HG02678 (cell line): ENCODE data around the gene AKR1A1.
"Not testable (repeated sequence)": the region's sequence is repeated elsewhere in the genome, so short reads cannot be mapped to it uniquely, and the experiment has no call there.

ENCODE experiments used
- ATAC-seq: cut with Tn5 transposase; IDR thresholded peaks from one replicate; pipeline ENCODE4 v1.9.1; 2021; ENCODE audit warnings: mild to moderate bottlenecking, moderate library complexity; ENCODE audit not compliant: unreplicated experiment

The AKR1A1 gene

DNA sequence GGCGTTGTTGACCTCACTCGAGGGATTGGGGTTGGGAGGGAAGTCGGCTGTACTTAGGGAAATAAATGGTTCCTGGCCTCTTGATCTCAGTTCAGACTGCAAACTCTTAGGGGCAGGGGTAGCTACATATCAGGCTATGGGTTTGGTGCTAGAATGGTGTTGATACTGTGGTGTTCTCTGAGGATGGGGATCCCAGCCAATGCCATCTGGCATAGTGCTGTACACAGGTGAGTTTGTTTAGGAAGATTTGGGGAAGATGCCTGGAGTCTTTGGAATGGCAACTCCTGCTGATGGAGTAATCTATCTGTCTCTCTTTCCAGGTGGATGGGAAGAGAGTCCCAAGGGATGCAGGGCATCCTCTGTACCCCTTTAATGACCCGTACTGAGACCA is 18.9 kb downstream of the AKR1A1 start:
- no peak for ATAC-seq

DNA sequence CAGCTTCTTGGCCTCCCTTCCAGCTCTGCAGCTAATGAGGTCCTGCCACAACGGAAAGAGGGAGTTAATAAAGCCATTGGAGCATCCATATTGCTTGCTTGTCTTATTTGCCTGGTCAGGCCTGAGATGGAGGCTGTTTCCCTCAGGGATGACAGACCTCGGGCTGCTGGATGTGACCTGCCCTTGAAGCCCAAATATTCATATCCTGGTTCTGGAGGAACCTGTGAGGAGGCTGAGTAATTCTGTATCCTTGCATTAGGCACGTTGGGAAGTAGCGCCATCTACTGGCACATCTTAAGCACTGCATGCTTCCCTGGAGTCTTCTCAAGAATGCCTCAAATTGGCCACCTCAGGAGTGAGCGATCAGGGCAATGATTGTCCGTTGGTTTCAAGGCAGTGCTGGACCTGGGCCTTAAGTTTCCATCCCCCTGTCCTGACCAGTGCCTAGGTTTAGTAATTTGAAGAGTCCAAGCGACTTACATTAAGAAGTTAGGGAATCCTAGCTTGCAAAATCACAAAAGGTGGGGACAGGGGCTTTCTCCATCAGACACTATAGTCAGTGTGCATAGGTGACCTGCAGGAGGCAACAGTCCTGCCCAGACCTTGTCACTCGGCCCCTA is 19.4 kb downstream of the AKR1A1 start:
- ATAC-seq, result peak; percentile 54

DNA sequence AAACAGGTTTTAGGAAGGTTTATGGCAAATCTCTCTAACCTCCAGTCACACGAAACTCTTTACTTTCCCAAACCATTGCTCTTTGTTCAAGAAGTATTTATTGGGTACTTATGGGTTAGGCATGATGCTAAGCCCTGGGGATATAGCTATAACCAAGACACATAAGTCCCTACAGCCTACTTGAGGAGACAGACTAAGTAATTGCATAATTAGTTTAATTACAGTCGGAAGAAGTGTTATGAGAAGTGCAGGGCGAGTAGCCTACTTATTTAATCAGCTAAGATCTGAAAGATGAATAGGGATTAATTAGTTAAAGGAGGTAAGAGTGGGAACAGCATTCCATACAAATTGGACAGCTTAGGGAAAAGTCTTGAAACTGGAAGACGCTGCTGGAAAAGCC is 20.0 kb downstream of the AKR1A1 start:
- no peak for ATAC-seq

DNA sequence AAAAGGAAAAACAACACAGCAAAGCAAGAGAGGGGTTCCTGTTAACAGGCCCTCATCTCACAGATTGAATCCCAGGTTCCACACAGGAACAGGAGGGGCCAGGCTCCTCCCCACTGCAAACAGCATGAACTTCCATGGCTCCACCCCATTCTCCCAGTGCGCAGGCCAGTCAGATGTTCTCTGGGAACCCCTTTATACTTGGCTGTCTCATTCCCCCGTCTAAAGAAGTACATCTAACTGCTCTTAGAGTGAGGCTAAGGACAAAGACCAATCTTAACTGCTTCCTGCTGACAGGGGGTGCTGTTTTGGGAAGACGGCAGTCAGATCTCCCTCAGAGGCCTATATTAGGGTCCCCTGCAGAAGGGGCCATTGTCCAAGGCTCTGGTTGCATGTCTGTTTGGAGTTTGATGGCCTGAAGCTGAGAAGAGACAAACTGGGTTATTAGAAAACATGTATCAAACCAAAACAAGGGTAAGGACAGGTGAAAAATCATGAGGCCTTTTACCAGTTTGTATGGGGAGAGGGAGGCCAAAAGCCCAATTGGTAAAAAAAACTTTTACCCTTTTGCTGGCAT is 22.7 kb downstream of the AKR1A1 start:
- no peak for ATAC-seq

DNA sequence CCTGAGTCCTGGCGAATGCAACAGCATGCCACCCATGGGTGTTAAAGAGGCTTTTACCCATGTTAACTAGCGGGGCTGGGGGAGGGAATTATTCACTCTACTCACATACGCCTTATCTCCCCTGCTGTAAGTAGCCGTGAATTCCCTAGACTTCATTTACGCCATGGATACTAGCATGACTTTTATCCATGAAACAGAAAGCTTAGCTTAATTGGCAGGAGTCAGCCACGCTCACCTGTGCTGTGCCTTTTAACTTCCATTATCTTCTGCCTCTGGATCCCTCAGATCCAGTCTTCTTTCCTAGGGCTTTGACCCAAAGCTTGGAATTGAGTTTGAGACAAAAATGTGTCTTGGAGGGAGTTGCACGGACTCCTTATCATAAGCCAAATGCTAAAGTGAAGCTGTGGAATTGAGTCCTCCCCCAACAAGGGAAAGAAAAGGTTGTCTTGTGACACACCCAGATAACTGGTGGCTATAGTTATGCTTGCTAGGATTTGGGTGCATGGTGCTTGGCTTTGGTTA is 23.5 kb downstream of the AKR1A1 start:
- no peak for ATAC-seq

DNA sequence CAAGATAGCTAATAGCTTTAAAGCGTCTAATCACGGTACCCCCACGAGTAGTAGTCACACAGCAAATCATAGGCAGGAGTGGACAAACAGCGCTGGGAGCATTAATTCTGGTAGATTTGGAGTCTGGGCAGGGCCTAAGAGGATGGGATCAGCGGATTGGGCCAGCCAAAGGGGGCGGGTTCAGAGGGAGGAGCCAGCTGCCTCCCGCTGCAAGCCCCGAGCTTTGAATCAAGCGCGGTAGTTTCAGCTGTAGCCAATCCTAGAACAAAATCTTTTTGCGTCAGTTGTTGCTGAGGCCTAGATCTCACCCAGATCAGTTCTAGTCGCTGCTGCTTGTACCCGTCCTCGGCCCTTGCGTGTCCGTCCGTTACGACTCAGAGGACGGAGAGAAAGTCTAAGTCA is 32.6 kb downstream of the AKR1A1 start:
- ATAC-seq, result peak; percentile 76

DNA sequence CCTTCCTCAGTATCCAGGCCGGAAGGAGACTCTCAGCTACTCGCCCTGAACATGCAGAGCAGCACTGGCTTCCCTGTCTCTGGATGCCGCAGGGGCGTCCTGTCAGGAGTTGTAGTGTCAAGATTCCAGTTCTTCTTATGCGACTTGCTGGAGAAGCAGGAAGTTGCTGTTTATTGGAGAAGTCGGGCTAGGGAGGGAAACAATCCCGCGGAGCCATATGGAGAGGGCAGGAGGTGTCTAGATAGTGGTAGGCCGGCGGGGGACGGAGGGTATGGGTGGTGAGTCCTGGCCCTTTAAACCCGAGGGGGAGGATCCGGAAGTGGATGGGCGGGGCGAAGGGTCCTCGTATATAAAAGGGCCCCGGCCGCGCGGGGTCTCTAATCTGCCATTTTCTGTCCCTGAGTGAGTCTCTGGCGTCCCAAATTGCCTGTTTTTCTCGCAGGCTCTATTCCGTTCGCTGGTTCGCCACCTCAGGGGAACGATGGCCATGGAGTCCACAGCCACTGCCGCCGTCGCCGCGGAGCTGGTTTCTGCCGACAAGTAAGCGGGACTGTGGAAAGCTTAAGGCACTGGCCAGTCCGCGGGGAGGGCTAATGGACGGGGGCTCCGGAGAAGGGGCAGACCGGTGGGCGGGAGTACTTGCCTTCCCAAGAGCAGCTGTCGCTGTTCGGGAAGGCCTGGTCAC is 33.2 kb downstream of the AKR1A1 start, which contains the start of gene NASP:
TSS of gene NASP (plus strand) at position 376 of the 685 bp plus-strand sequence. CDS start at position 482, 106 bp downstream.
- ATAC-seq, result peak; percentile 52

DNA sequence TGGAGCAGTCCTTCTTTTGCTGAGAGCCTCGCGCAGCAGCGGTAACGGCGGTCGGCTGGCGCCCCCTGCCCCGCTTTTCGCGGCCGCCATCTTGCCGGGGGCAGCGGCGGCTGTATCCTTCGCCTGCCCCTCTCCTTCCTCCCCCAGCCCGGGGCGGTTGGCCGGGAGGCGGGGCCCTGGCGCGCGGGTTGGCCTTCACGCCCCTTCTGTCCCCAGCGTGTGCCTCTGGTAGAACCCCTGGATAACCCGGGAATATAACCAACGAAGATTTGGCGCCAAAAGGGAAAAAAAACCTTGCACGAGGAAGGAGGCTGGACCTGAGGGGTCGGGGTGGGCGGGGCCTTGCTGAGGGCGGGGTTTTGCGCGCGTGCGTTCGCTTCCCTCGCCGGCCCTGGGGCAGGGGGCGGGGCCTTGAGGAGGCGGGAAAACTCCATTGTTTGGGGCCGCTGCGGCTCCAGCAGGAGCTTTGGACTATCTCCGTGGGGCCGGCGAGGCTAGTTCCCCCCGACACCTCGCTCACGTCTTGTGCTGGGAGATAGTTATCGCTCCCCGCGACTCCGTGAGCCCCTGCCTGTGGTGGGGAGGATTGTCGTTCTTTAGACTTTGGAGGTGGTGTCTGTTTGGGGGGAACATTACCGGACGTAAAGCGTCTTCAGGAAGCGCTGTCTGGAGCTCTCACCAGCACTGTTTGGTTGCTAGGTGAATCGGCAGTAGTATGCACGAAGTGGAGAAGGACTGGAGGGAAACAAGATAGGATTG is 33.9 kb downstream of the AKR1A1 start:
- peak; percentile 38 for ATAC-seq

DNA sequence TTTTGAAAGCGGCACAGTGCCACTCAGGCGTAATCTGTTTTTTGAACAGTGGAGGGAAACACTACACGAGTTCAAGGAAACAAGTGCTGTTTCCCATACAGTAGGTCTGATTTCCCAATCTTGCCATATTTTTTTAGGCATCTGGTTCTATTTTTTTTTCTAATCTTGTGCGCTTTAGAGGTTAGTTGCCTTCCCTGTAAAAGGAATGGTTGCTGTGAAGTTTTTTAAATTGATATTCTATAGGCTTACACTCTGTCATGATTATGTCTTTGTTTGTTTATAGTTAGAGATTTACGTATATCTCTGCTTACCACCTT is 34.4 kb downstream of the AKR1A1 start:
- no peak for ATAC-seq

DNA sequence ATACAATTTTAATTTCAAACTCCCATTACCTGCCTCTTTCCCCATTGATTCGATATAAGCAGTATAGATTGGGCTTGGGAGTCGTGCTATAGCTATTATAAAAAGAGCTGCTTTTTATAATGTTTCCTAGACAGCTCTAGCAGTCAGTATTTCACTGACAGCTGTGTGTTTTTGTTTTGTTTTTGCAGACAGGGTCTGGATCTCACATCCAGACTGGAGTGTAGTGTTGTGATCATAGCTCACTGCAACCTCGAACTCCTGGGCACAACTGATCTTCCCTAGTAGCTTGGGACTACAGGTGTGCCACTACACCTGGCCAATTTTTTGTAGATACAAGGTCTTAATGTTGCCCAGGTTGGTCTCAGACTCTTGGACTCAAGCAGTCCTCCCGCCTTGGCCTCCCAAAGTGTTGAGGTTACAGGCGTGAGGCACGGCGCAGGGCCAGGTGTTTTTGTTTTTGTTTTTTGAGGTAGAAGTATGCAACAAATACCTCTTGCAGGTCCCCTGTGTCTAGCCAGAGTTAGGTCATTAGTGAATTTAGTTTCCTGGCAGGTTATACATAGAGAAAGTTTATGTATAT is 35.0 kb downstream of the AKR1A1 start:
- no peak for ATAC-seq

DNA sequence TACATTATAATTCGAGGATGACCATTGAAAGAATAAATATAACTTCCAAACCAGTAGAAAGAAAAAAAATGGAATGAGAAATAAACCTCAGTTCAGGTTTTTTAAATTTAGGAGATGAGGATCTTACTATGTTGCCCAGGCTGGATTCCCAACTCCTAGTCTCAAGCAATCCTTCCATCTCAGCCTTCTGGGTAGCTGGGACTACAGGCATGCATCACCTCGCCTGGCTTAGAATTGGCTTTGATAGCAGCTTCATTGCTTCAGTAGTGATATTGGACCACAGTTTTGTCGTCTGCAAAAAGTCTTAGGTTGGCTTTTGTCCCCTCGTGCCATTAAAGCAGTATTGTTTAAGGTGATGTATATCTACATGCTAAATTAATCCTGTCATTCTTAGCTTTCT is 36.1 kb downstream of the AKR1A1 start:
- ATAC-seq, result no peak

DNA sequence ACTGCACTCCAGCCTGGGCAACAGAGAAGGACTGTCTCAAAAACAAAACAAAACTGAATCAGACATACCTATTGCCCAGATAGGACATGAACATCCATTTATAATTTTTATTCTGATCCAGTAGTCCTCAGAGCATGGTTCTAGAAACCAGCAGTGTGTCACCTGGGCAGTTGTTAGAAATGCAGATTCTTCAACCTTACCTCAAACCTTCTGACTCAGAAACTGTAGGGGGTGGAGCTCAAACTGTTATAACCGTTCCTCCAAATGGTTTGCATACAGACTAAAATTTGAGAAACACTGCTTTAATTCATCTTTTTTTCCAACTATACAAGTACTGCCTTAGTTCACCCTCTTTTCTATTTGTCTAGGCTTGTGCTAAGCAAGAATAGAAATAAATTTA is 39.2 kb downstream of the AKR1A1 start:
- no peak for ATAC-seq

DNA sequence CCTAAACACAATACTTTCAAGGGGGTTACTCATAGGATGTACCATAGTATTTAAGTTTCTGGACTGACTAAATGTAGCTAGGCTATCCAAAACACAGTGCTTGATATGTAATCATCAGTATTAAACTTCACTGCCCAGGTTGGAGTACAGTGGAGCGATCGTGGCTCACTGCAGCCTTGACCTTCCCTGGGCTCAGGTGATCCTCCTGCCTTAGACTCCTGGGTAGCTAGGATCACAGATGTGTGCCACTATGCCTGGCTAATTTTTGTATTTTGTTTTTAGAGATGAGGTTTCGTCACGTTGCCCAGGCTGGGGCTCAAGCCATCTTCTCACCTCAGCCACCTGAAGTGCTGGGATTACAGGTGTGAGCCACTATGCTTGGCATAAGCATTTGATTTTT is 43.8 kb downstream of the AKR1A1 start:
- no peak for ATAC-seq

DNA sequence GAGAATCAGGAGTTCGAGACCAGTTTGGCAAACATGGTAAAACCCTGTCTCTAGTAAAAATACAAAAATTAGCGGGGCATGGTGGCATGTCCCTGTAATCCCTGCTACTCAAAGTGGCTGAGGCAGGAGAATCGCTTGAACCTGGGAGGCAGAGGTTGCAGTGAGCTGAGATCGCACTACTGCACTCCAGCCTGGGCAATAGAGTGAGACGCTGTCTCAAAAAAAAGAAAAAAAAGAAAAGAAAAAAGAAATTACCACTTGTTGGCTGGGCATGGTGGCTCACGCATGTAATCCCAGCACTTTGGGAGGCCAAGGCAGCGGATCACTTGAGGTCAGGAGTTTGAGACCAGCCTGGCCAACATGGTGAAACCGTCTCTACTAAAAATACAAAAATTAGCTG is 46.1 kb downstream of the AKR1A1 start:
- not testable (repeated sequence) for ATAC-seq

DNA sequence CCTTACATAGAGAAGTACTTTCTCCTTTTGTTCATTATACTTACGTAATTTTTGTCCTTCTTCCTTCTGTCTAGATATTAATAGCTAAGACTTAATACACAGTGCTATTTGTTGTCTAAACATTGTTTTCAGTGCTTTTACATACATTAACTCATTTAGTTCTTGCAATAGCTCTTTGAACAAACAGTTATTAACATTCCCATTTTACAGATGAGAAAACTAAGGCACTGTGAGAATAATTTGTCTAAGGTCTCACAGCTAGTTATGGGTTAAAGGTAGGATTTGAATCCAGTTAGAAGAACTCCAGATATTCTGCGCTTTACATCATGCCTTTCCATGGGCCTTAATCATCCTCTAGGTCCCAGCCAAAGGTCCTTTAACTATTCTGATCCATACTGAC is 53.6 kb downstream of the AKR1A1 start:
- ATAC-seq, result no peak

DNA sequence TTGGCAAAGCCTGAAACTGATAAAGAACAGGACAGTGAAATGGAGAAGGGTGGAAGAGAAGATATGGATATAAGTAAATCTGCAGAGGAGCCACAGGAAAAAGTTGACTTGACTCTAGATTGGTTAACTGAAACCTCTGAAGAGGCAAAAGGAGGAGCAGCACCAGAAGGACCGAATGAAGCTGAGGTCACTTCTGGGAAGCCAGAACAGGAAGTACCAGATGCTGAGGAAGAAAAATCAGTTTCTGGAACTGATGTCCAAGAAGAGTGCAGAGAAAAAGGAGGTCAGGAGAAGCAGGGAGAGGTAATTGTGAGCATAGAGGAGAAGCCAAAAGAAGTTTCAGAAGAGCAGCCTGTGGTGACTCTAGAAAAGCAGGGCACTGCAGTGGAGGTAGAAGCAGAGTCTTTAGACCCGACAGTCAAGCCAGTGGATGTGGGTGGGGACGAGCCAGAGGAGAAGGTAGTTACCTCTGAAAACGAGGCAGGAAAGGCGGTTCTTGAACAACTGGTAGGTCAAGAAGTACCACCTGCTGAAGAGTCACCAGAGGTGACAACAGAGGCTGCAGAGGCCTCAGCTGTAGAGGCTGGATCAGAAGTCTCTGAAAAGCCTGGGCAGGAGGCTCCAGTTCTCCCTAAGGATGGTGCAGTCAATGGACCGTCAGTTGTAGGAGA is 56.9 kb downstream of the AKR1A1 start:
- no peak for ATAC-seq

DNA sequence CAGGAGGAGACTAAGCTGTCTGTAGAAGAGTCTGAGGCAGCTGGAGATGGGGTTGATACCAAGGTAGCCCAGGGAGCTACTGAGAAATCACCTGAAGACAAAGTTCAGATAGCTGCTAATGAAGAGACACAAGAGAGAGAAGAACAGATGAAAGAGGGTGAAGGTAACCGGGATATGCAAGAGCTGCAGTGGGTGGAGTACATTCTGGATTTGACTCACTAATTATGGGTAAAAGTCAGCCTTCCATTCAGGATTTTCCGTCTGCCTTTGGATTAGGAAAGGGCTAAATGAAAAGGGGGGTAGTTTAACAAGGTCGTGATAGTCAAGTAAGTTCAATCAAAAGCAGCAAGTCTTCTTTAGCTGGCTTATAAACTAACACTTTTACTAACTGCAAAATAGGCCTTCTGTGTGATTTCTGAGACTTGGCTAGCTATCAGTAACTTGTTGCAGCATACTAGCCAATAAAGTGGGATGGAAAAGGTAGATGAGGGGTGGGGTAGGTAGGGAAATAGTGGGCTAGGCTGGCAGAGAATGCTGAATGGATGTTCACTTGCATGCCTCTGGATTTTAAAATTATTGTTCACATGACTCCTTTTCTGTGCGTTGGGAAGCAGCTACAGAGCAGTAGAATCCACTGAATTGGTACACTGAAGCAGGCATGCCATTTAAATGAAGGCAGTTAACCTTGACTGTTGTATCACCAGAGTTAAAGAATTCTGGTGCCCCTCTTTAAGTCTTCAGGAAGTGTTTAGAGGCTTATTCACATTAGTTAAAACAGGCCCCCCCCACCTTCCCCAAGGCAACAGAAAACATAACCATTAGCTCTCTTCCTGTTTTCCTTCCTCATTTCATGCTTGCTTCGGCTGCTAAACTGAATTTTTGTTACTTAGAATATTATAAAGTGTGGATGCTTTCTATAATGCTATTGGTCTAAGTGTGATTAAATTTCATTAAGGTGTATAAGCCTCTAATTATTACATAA is 57.8 kb downstream of the AKR1A1 start:
- no peak for ATAC-seq

DNA sequence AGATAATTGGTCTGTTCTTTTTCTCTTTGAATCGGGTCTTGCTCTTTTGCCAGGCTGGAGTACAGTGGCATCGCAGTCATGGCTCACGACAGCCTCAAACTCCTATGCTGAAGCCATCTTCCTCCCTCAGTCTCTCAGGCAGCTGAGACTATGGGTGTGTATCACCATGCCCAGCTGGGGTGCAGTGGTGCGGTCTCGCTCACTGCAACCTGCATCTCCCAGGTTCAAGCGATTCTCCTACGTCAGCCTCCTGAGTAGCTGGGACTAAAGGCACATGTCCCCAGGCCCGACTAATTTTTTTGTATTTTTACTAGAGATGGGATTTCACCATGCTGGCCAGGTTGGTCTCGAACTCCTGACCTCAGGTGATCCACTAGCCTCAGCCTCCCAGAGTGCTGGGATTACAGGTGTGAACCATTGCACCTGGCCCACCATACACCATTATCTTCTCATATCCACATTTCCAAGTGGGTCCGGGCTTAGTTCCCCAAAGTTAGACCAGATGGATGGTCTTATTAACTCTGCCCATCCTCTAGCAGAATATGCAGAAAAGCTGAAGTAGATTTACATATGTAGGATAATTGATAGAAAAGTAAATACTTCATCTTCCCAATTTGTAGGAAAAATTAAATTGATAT is 60.1 kb downstream of the AKR1A1 start:
- ATAC-seq, result no peak

DNA sequence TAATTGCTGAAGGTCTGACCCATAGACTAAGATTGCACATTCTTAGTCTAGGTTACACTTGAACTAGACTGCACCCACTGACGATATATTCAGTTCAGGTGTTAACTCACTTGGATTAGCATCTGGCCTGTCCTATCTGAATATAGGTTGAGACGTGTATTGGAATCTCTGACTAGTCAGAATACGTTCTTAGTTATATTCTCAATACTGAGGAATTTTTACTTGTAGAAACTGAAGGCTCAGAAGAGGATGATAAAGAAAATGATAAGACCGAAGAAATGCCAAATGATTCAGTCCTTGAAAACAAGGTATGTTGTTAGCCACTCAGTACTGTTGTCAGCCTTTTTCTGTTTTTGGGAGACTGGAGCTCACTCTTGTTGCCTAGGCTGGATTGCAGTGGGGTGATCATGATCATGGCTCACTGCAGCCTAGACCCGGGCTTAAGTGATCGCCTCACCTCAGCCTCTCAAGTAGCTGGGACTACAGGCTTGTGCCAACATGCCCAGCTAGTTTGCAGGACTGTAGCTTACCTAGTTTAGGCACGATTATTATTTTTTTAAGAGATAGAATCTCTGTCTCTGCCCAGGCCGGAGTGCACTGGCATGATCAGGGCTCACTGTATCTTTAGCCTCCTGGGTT is 62.4 kb downstream of the AKR1A1 start:
- no peak for ATAC-seq
